HepG2 (cell line): Measurements from ENCODE around the gene HOXA9. TPM values are rescaled to one million over a fixed set of nuclear protein-coding genes. Genes with fewer than 3 reads are reported as not detected.

Experiments
- ATAC-seq: fragments of 200-7000 bp; cut with Tn5 transposase; 3 replicates; pipeline ENCODE4 v1.9.1; 2020; ENCODE audit warnings: mild to moderate bottlenecking, moderate library complexity
- BruUV-seq: library from RNA; stranded (reverse); fragments of 400-500 nt; replicated peaks from 2 replicates; lab custom pipeline; 2021; lab: Mats Ljungman, UMichigan
- CTCF ChIA-PET: fragments of 300-600 bp; formaldehyde crosslinking; extraction: SDS; loops from one replicate; lab custom pipeline; 2021; ENCODE audit warnings: low total read pairs, inconsistent platforms, low intra/inter-chr PET ratio; lab: Yijun Ruan, JAX
- POLR2A ChIA-PET: fragments of 350-600 bp; sonication (Branson Sonifier 250); formaldehyde crosslinking; loops from one replicate; lab custom pipeline; 2020; ENCODE audit warnings: antibody characterized with exemption, inconsistent platforms; lab: Yijun Ruan, JAX
- DNase-seq: peaks from one replicate; pipeline ENCODE4 v3.0.0-alpha.2; 2015; ENCODE audit warnings: low spot score
- FAIRE-seq: peaks from 3 replicates; lab custom pipeline; 2011; peaks lifted over from hg19 to GRCh38; lab: Jason Lieb, UNC
- H2AFZ ChIP-seq: one replicate; pipeline ENCODE4 v1.6.1; 2011; ENCODE audit warnings: low read length, inconsistent platforms
- H3K27ac ChIP-seq: fragments of 300-600 bp; 3 replicates; pipeline ENCODE4 v1.8.0; 2011; ENCODE audit warnings: mixed run types, mild to moderate bottlenecking, mixed read lengths, low read length, inconsistent platforms; ENCODE audit not compliant: insufficient read depth; ENCODE audit errors: extremely low read length
- H3K27me3 ChIP-seq, 2 experiments: fragments of 200-600 bp in 1 of 2; 2 replicates in 1 of 2; 3 replicates in 1 of 2; pipeline versions ENCODE4 v1.6.0 to v1.8.0; 2011; ENCODE audit warnings: low read length in 2 of 2, mild to moderate bottlenecking in 2 of 2, moderate library complexity in 2 of 2, inconsistent platforms in 1 of 2; ENCODE audit not compliant: insufficient read depth in 2 of 2, control insufficient read depth in 1 of 2
- H3K36me3 ChIP-seq, 2 experiments: fragments of 200-600 bp in 1 of 2; replicated peaks in 1 of 2; 2 replicates in 1 of 2; 3 replicates in 1 of 2; pipeline versions ENCODE4 v1.5.1 to v1.8.0; 2011; ENCODE audit warnings: low read length in 2 of 2, inconsistent platforms in 1 of 2; ENCODE audit not compliant: insufficient read depth in 2 of 2, control insufficient read depth in 1 of 2
- H3K4me1 ChIP-seq: 2 replicates; pipeline ENCODE4 v1.5.1; 2012; ENCODE audit warnings: low read length, inconsistent platforms; ENCODE audit not compliant: insufficient read depth
- H3K4me2 ChIP-seq: 2 replicates; pipeline ENCODE4 v1.6.0; 2011; ENCODE audit warnings: low read depth, low read length, inconsistent platforms
- H3K4me3 ChIP-seq, 3 experiments: fragments of 200-600 bp in 1 of 3; sonication (generic), shearing (Covaris generic) in 1 of 3; replicated peaks in 1 of 3; 2 replicates each; pipeline ENCODE4 v1.5.1; 2011 to 2016; ENCODE audit warnings: low read length in 3 of 3, inconsistent platforms in 2 of 3, low read depth in 2 of 3, mild to moderate bottlenecking in 2 of 3, control low read depth in 1 of 3, mixed read lengths in 1 of 3; ENCODE audit not compliant: insufficient read depth in 1 of 3
- H3K79me2 ChIP-seq: one replicate; pipeline ENCODE4 v1.6.1; 2011; ENCODE audit warnings: low read length, inconsistent platforms; ENCODE audit not compliant: insufficient read depth
- H3K9ac ChIP-seq: 2 replicates; pipeline ENCODE4 v1.6.0; 2011; ENCODE audit warnings: mild to moderate bottlenecking, low read depth, low read length, inconsistent platforms; ENCODE audit not compliant: insufficient read depth
- H3K9me3 ChIP-seq: 2 replicates; pipeline ENCODE4 v1.5.1; 2012; ENCODE audit warnings: mild to moderate bottlenecking, low read length
- H4K20me1 ChIP-seq: 2 replicates; pipeline ENCODE4 v1.6.0; 2011; ENCODE audit warnings: inconsistent platforms, mild to moderate bottlenecking, low read length, moderate library complexity; ENCODE audit not compliant: insufficient read depth
- ELF1 ChIP-seq: sonication (generic); formaldehyde crosslinking; IDR thresholded peaks from 2 replicates; pipeline ENCODE4 v1.4.0; 2020; ENCODE audit warnings: missing genetic modification reagents
- HIVEP1 ChIP-seq: sonication (generic); formaldehyde crosslinking; IDR thresholded peaks from 2 replicates; pipeline ENCODE4 v1.4.0; 2020; ENCODE audit warnings: mild to moderate bottlenecking, missing genetic modification reagents
- NFYC ChIP-seq: IDR thresholded peaks from 2 replicates; pipeline ENCODE4 v1.6.1; 2016; ENCODE audit warnings: missing genetic modification reagents, missing compliant biosample characterization
- PAF1 ChIP-seq: IDR thresholded peaks from 2 replicates; pipeline ENCODE4 v1.6.1; 2016; ENCODE audit warnings: missing genetic modification reagents, missing compliant biosample characterization
- RELA ChIP-seq: sonication (generic); formaldehyde crosslinking; IDR thresholded peaks from 2 replicates; pipeline ENCODE4 v1.4.0; 2020; ENCODE audit warnings: missing genetic modification reagents
- U2AF2 ChIP-seq: fragments of 200-400 bp; formaldehyde crosslinking; IDR thresholded peaks from 2 replicates; pipeline ENCODE4 v1.6.1; 2017; ENCODE audit warnings: low read depth, mild to moderate bottlenecking, low read length
- ZNF234 ChIP-seq: sonication (generic); formaldehyde crosslinking; conservative IDR thresholded peaks from 2 replicates; pipeline ENCODE4 v1.5.1; 2020; ENCODE audit warnings: mild to moderate bottlenecking, missing genetic modification reagents
- ZNF790 ChIP-seq: sonication (generic); formaldehyde crosslinking; IDR thresholded peaks from 2 replicates; pipeline ENCODE4 v1.8.0; 2022; ENCODE audit warnings: missing genetic modification reagents, mild to moderate bottlenecking, borderline replicate concordance
- WGBS: methylation state at CpG from one replicate; pipeline ENCODE4 v1.1.6; 2017; ENCODE audit warnings: low lambda C conversion rate; 5-methylcytosine and 5-hydroxymethylcytosine counted together
- in situ Hi-C: cut with HindIII; loops from 2 replicates; pipeline ENCODE4 v1.10.0; 2017; ENCODE audit warnings: low pct_unique_long_range_greater_than_20kb; ENCODE audit not compliant: extremely low pct_ligation_motif_present
- intact Hi-C: fragments of 100-400 bp; cut with micrococcal nuclease; formaldehyde crosslinking; loops from one replicate; pipeline ENCODE4 v1.10.0; 2022; ENCODE audit not compliant: unreplicated experiment
- polyA plus RNA-seq, 8 experiments: library from polyadenylated mRNA; depleted of rRNA in 3 of 8; stranded (reverse) in 7 of 8; unstranded in 1 of 8; fragments of >200 nt; fragmentation: Illumina TruSeq in 4 of 8; extraction: Trizol in 4 of 8; gene quantifications; 2 replicates each; pipeline versions ENCODE4 v1.2.1 to v1.2.3, GENCODE V29; 2011 to 2016; ENCODE audit warnings: low read depth in 4 of 8, missing spikeins in 1 of 8, mixed read lengths in 1 of 8; ENCODE audit not compliant: insufficient read depth in 1 of 8
- total RNA-seq, 5 experiments: library from RNA; depleted of rRNA; stranded (reverse); fragments of >200 nt; fragmentation: Illumina TruSeq; extraction: Trizol; gene quantifications; 2 replicates each; pipeline ENCODE4 v1.2.3, GENCODE V29; 2016; ENCODE audit warnings: low read depth in 1 of 5
- TF ChIP-seq, protein P1 (sequence below): sonication (generic); formaldehyde crosslinking; IDR thresholded peaks from 2 replicates; pipeline ENCODE4 v1.5.1; 2020; ENCODE audit warnings: mild to moderate bottlenecking, missing genetic modification reagents, moderate library complexity
- TF ChIP-seq, protein P2 (sequence below): conservative IDR thresholded peaks from 2 replicates; pipeline ENCODE4 v1.6.1; 2018; ENCODE audit warnings: missing genetic modification reagents
- TF ChIP-seq, protein P3 (sequence below): sonication (generic); formaldehyde crosslinking; conservative IDR thresholded peaks from 2 replicates; pipeline ENCODE4 v1.8.1; 2023; ENCODE audit warnings: missing genetic modification reagents

Gene HOXA9
- total and polyA plus RNA-seq, 2 of the 13 experiments (the other 11 are each of a cell fraction or from before 2014, with no cell fraction given), result not detected

DNA sequence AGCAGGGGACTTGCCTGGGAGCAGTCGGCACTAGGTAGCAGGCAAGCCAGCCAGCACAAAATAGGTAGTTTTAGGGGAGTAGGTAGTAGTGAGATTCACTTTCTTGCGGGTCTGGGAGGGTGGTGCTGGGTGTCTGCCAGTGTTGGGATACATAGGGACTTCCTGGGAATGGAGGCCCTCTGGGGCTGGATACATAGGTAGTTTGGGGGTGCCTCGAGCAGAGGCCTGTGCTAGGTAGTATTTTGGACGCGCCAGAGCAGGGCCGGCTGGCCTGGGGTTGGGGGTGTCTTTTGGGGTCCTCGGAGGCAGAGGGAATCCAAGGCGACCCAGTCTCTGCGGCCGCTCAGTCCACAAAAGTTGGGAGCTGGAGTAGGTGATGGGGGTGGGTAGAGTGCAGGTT lies 11.0 kb downstream of the HOXA9 start:
- in situ Hi-C loops (loop anchor here (25.0 kb wide), 1 partner anchor 1067 kb away; no protein-coding TSS in a partner anchor), intact Hi-C loops (no loop called here)
- ATAC-seq (no peak), FAIRE-seq (no peak), DNase-seq (no peak)
- peaks cover 37% of the 10 kb centered on the region for H3K4me1 ChIP-seq
- CTCF ChIA-PET, result no interaction called here
- no peak overlapping the region for H3K4me2 ChIP-seq
- H3K27me3 ChIP-seq, result peaks cover 6 to 61% of the 10 kb centered on the region in 2 experiments
- H3K36me3 ChIP-seq, result no peaks in the 10 kb centered on the region
- no peak overlapping the region for H2AFZ ChIP-seq
- POLR2A ChIA-PET, result no interaction called here
- no peak for TF ChIP-seq HIVEP1
- TF ChIP-seq ZNF234 (CRISPR knock-in tag), result no peak
- 67% methylated on average over 9 of the region's 10 CpGs for WGBS
- no peak overlapping the region for H3K4me3 ChIP-seq
- no peaks in the 10 kb centered on the region for H3K9me3 ChIP-seq
- H3K79me2 ChIP-seq, result peaks cover 1% of the 10 kb centered on the region
- no peaks in the 10 kb centered on the region for H4K20me1 ChIP-seq
- BruUV-seq, result no TSS peak
- no peak overlapping the region for H3K27ac ChIP-seq
- no peak overlapping the region for H3K9ac ChIP-seq

DNA sequence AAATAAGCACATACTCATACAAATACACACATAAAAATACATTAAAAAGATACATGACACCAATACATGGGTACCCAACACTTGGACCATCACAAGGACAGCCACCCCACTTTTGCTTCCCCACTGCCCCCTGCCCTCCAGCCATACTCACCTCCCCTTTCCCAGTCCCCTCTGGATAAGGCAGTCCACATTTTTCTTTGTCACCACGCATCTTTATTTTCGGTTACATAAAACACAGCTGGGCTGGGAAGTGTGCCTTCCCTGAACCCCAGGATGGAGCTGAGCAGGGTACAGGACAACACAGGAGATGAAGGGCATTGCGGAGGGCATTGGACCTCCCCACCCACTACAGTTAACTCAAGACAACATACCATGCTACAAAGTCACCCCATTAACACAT lies 11.8 kb downstream of the HOXA9 start:
- Histone ChIP-seq H3K4me1 (peaks cover 46% of the 10 kb centered on the region), H3K27ac (no peak overlapping the region), H3K4me2 (no peak overlapping the region), H3K9me3 (no peaks in the 10 kb centered on the region), H3K36me3 (no peaks in the 10 kb centered on the region), H3K9ac (no peak overlapping the region), H4K20me1 (no peaks in the 10 kb centered on the region), H3K4me3 (no peak overlapping the region), H3K79me2 (peaks cover 5% of the 10 kb centered on the region), H2AFZ (no peak overlapping the region), H3K27me3 (peaks cover 6 to 61% of the 10 kb centered on the region in 2 experiments)
- in situ Hi-C loops, result loop anchor here (25.0 kb wide), 1 partner anchor 1066 kb away; no protein-coding TSS in a partner anchor
- FAIRE-seq (no peak), DNase-seq (no peak), ATAC-seq (no peak)
- 82% methylated on average over 3 of the region's 3 CpGs for WGBS
- no TSS peak for BruUV-seq
- intact Hi-C loops, result no loop called here
- CTCF ChIA-PET, result no interaction called here
- POLR2A ChIA-PET, result no interaction called here
- TF ChIP-seq ZNF790 (CRISPR knock-in tag), result no peak
- TF ChIP-seq U2AF2, result no peak
- no peak for TF ChIP-seq PAF1 (CRISPR knock-in tag)
- no peak for TF ChIP-seq RELA (CRISPR knock-in tag)
- TF ChIP-seq, protein P1, sequence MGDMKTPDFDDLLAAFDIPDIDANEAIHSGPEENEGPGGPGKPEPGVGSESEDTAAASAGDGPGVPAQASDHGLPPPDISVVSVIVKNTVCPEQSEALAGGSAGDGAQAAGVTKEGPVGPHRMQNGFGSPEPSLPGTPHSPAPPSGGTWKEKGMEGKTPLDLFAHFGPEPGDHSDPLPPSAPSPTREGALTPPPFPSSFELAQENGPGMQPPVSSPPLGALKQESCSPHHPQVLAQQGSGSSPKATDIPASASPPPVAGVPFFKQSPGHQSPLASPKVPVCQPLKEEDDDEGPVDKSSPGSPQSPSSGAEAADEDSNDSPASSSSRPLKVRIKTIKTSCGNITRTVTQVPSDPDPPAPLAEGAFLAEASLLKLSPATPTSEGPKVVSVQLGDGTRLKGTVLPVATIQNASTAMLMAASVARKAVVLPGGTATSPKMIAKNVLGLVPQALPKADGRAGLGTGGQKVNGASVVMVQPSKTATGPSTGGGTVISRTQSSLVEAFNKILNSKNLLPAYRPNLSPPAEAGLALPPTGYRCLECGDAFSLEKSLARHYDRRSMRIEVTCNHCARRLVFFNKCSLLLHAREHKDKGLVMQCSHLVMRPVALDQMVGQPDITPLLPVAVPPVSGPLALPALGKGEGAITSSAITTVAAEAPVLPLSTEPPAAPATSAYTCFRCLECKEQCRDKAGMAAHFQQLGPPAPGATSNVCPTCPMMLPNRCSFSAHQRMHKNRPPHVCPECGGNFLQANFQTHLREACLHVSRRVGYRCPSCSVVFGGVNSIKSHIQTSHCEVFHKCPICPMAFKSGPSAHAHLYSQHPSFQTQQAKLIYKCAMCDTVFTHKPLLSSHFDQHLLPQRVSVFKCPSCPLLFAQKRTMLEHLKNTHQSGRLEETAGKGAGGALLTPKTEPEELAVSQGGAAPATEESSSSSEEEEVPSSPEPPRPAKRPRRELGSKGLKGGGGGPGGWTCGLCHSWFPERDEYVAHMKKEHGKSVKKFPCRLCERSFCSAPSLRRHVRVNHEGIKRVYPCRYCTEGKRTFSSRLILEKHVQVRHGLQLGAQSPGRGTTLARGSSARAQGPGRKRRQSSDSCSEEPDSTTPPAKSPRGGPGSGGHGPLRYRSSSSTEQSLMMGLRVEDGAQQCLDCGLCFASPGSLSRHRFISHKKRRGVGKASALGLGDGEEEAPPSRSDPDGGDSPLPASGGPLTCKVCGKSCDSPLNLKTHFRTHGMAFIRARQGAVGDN (CRISPR knock-in tag), result no peak
- TF ChIP-seq ELF1 (CRISPR knock-in tag), result no peak
- TF ChIP-seq, protein P2, sequence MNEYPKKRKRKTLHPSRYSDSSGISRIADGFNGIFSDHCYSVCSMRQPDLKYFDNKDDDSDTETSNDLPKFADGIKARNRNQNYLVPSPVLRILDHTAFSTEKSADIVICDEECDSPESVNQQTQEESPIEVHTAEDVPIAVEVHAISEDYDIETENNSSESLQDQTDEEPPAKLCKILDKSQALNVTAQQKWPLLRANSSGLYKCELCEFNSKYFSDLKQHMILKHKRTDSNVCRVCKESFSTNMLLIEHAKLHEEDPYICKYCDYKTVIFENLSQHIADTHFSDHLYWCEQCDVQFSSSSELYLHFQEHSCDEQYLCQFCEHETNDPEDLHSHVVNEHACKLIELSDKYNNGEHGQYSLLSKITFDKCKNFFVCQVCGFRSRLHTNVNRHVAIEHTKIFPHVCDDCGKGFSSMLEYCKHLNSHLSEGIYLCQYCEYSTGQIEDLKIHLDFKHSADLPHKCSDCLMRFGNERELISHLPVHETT (CRISPR knock-in tag), result no peak
- no peak for TF ChIP-seq NFYC (CRISPR knock-in tag)
- TF ChIP-seq, protein P3, sequence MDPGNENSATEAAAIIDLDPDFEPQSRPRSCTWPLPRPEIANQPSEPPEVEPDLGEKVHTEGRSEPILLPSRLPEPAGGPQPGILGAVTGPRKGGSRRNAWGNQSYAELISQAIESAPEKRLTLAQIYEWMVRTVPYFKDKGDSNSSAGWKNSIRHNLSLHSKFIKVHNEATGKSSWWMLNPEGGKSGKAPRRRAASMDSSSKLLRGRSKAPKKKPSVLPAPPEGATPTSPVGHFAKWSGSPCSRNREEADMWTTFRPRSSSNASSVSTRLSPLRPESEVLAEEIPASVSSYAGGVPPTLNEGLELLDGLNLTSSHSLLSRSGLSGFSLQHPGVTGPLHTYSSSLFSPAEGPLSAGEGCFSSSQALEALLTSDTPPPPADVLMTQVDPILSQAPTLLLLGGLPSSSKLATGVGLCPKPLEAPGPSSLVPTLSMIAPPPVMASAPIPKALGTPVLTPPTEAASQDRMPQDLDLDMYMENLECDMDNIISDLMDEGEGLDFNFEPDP (CRISPR knock-in tag), result no peak
